Nephron (organoid): ENCODE data around the gene CXCL10.

Experiments used
- H3K27ac Mint-ChIP-seq, 3 experiments: 2 replicates each; pipeline ENCODE4 v1.8.0; 2020; ENCODE audit warnings: mixed read lengths in 3 of 3, mild to moderate bottlenecking in 2 of 3, moderate library complexity in 1 of 3
- H3K27me3 Mint-ChIP-seq: 2 replicates; pipeline ENCODE4 v1.8.0; 2021; ENCODE audit warnings: low read depth, mild to moderate bottlenecking, moderate library complexity, mixed read lengths
- H3K36me3 Mint-ChIP-seq: 2 replicates; pipeline ENCODE4 v1.8.0; 2020; ENCODE audit warnings: low read depth, mixed read lengths
- H3K4me1 Mint-ChIP-seq: 2 replicates; pipeline ENCODE4 v1.8.0; 2020; ENCODE audit warnings: mixed read lengths
- H3K4me3 Mint-ChIP-seq, 3 experiments: 2 replicates each; pipeline ENCODE4 v1.8.0; 2020; ENCODE audit warnings: mild to moderate bottlenecking in 3 of 3, mixed read lengths in 3 of 3, moderate library complexity in 2 of 3
- H3K9me3 Mint-ChIP-seq: 2 replicates; pipeline ENCODE4 v1.8.0; 2020; ENCODE audit warnings: mixed read lengths
- CTCF ChIP-seq, 3 experiments: fragments of 200-600 bp; sonication (generic); IDR thresholded peaks; one replicate each; pipeline ENCODE4 v1.5.0; 2021; ENCODE audit warnings: antibody characterized with exemption in 3 of 3; ENCODE audit not compliant: unreplicated experiment in 3 of 3

The CXCL10 gene

DNA sequence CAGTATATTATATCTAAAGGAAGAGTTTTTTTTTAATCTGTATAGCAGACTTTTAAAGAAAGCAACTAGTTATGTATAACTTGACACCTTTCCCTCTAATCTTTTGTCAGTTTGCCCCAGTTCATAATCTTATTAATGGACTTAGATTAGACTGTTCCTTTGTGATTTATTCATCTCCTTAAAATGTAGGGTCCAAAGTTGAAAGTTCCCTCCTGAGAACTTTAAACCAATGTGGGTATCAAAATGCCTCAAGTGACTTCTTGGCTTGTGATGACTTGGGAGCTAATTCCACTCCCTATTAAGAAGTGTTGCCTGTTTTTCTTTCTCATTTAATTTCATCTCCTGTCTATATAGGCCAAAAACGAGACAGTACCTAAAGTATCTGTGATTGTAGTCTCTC is 26.2 kb downstream of the CXCL10 start:
- no peak for TF ChIP-seq CTCF (IDR thresholded peaks at IDR 0.05; ENCODE audit: unreplicated experiment in 3 of 3)
- Mint-ChIP-seq H3K27ac (no peak overlapping the region), H3K36me3 (no peaks in the 10 kb centered on the region), H3K9me3 (no peaks in the 10 kb centered on the region), H3K27me3 (peaks cover 5% of the 10 kb centered on the region), H3K4me1 (no peaks in the 10 kb centered on the region), H3K4me3 (no peak overlapping the region)

- Mint-ChIP-seq H3K4me3 (no peak overlapping the region), H3K27me3 (peaks cover 5% of the 10 kb centered on the region), H3K9me3 (no peaks in the 10 kb centered on the region), H3K4me1 (no peaks in the 10 kb centered on the region), H3K36me3 (no peaks in the 10 kb centered on the region), H3K27ac (no peak overlapping the region)
- TF ChIP-seq CTCF (IDR thresholded peaks at IDR 0.05; ENCODE audit: unreplicated experiment in 3 of 3) = peak; percentile 59 to 72 (median 68)
Measured at GRCh38 chr4:75995727-75996126, 27.6 kb downstream of the CXCL10 start.

DNA sequence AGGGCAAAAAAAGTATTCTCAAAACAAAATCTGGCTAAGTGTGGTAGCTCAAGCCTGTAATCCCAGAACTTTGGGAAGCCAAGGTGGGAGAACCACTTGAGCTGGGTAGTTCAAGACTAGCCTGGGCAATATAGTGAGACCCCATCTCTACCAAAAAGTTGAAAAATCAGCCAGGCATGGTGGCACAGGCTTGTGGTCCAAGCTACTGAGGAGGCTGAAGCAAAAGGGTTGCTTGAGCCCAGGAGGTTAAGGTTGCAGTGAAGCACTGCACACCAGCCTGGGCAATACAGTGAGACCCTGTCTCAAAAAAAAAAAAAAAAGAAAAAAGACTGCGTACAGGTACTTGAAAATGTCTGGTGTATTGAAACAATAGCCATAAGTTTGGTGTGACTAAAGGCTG is 30.8 kb downstream of the CXCL10 start:
- H3K9me3 Mint-ChIP-seq = no peaks in the 10 kb centered on the region
- H3K36me3 Mint-ChIP-seq = peaks cover 16% of the 10 kb centered on the region
- H3K4me1 Mint-ChIP-seq = peaks cover 20% of the 10 kb centered on the region
- H3K27me3 Mint-ChIP-seq = peaks cover 5% of the 10 kb centered on the region
- TF ChIP-seq CTCF (IDR thresholded peaks at IDR 0.05; ENCODE audit: unreplicated experiment in 3 of 3) = no peak
- H3K27ac Mint-ChIP-seq = no peak overlapping the region
- H3K4me3 Mint-ChIP-seq = peak overlapping the region in 1 of 3 experiments; percentile 48

GRCh38 chr4:75989846-75990528 is 33.3 kb downstream of the CXCL10 start:
- H3K36me3 Mint-ChIP-seq = peaks cover 16% of the 10 kb centered on the region
- peaks cover 5% of the 10 kb centered on the region for H3K27me3 Mint-ChIP-seq
- H3K4me3 Mint-ChIP-seq = peak overlapping the region; percentile 92 to 96 (median 95)
- H3K9me3 Mint-ChIP-seq = no peaks in the 10 kb centered on the region
- TF ChIP-seq CTCF (IDR thresholded peaks at IDR 0.05; ENCODE audit: unreplicated experiment in 3 of 3) = no peak
- peak overlapping the region; percentile 80 to 90 (median 82) for H3K27ac Mint-ChIP-seq
- peaks cover 20% of the 10 kb centered on the region for H3K4me1 Mint-ChIP-seq

- Mint-ChIP-seq H3K4me3 (no peak overlapping the region), H3K27ac (no peak overlapping the region), H3K9me3 (no peaks in the 10 kb centered on the region), H3K36me3 (peaks cover 39% of the 10 kb centered on the region), H3K4me1 (peaks cover 20% of the 10 kb centered on the region), H3K27me3 (no peaks in the 10 kb centered on the region)
- TF ChIP-seq CTCF (IDR thresholded peaks at IDR 0.05; ENCODE audit: unreplicated experiment in 3 of 3) = no peak
Measured at GRCh38 chr4:75985116-75985515, 38.2 kb downstream of the CXCL10 start.

DNA sequence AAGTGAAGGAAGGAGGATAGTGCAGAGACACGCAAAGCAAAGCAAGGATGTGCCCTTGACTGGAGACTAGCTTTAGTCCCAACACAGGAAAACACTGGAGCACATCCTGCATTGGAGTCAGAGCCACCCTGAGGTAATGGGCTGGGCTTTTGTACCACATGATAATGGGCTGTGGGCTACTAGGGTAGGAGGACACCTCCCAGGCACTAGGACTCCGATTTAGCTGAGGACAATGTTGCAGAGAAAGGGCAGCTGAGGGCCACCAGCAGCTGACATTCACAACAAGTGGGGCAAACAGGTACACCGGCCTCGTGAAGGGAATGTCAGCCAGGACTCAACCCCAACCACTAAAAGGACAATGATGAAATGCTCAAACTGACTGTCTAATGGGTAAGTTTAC is 42.7 kb downstream of the CXCL10 start:
- TF ChIP-seq CTCF (IDR thresholded peaks at IDR 0.05; ENCODE audit: unreplicated experiment in 3 of 3) = no peak
- peaks cover 51% of the 10 kb centered on the region for H3K36me3 Mint-ChIP-seq
- H3K4me1 Mint-ChIP-seq = no peaks in the 10 kb centered on the region
- peaks cover 9% of the 10 kb centered on the region for H3K9me3 Mint-ChIP-seq
- H3K27me3 Mint-ChIP-seq = no peaks in the 10 kb centered on the region
- no peak overlapping the region for H3K27ac Mint-ChIP-seq
- no peak overlapping the region for H3K4me3 Mint-ChIP-seq
